ENCODE data around the gene ZSWIM3. TPM values are rescaled to one million over a fixed set of nuclear protein-coding genes. Genes with fewer than 3 reads are reported as not detected.

ZSWIM3 gene
- total and polyA plus RNA-seq, 12 donors = 2.9 to 19.5 (median 6.2) TPM

DNA sequence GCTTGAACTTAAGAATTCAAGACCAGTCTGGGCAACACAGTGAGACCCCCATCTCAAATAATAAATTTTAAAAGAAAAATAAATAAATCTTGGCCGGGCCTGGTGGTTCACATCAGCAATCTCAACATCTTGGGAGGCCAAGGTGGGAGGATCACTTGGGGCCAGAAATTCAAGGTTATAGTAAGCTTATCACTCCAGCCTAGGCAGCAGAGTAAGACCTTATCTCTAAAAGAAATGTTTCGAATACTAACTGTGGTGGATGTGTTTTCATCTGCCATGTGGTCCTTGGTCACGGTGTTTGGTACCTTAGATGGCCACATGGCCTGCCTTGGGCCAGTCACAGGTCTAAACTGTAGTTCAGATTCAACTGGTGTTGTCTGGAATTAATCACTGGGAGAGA is 39.2 kb upstream of the ZSWIM3 start:
- 55 to 74% (median 61%) methylated on average over 3 of the region's 3 CpGs for WGBS, 4 donors

GRCh38 chr20:45819466-45819865 is 37.9 kb upstream of the ZSWIM3 start:
- intact Hi-C loops (cut with DNase I) = no loop called here
- Histone ChIP-seq H3K36me3 (replicated peaks in 1 of 2) (no peaks in the 10 kb centered on the region), H3K4me1 (replicated peaks in 1 of 2) (peaks cover 3 to 18% of the 10 kb centered on the region in 2 donors), H3K27ac (no peak overlapping the region), H3K27me3 (no peaks in the 10 kb centered on the region), H3K9me3 (replicated peaks in 1 of 3) (no peaks in the 10 kb centered on the region), H3K4me3 (no peak overlapping the region)
- no peak for TF ChIP-seq POLR2A (IDR thresholded peaks at IDR 0.05)
- TF ChIP-seq, protein P1, sequence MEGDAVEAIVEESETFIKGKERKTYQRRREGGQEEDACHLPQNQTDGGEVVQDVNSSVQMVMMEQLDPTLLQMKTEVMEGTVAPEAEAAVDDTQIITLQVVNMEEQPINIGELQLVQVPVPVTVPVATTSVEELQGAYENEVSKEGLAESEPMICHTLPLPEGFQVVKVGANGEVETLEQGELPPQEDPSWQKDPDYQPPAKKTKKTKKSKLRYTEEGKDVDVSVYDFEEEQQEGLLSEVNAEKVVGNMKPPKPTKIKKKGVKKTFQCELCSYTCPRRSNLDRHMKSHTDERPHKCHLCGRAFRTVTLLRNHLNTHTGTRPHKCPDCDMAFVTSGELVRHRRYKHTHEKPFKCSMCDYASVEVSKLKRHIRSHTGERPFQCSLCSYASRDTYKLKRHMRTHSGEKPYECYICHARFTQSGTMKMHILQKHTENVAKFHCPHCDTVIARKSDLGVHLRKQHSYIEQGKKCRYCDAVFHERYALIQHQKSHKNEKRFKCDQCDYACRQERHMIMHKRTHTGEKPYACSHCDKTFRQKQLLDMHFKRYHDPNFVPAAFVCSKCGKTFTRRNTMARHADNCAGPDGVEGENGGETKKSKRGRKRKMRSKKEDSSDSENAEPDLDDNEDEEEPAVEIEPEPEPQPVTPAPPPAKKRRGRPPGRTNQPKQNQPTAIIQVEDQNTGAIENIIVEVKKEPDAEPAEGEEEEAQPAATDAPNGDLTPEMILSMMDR (IDR thresholded peaks at IDR 0.05) = no peak
- 93 to 100% (median 95%) methylated on average over 4 of the region's 4 CpGs for WGBS, 4 donors
- DNase-seq = no peak

More for the DNA sequence above, 39.2 kb upstream of the ZSWIM3 start:
- H3K27me3 ChIP-seq = no peaks in the 10 kb centered on the region
- no peak for TF ChIP-seq POLR2A (IDR thresholded peaks at IDR 0.05)
- TF ChIP-seq, protein P1 (IDR thresholded peaks at IDR 0.05) = no peak
- H3K4me1 ChIP-seq (replicated peaks in 1 of 2) = peaks cover 2 to 8% of the 10 kb centered on the region in 2 donors
- H3K9me3 ChIP-seq (replicated peaks in 1 of 3) = no peaks in the 10 kb centered on the region
- no peak for DNase-seq
- intact Hi-C loops (cut with DNase I) = no loop called here
- no peak overlapping the region for H3K4me3 ChIP-seq
- no peak overlapping the region for H3K27ac ChIP-seq
- no peaks in the 10 kb centered on the region for H3K36me3 ChIP-seq (replicated peaks in 1 of 2)

DNA sequence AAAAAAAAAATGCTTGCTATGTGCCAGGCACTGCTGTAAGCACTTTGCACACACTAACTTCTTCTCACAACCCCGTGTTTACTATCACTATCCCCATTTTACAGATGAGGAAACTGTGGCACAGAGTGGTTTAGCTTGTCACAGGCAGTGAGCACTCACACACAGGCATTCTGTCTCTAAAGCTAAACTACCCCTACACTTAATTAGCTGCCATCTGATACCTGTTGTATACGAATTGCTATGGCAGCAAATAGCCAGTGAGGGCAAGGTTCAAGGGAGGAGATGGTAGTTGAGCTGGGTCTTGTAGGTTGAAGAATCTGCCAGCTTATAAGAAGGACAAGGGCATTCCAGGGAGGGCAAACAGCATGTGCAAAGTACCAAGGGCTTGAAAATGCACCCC is 35.5 kb upstream of the ZSWIM3 start:
- Histone ChIP-seq H3K9me3 (replicated peaks in 1 of 3) (no peaks in the 10 kb centered on the region), H3K4me3 (no peak overlapping the region), H3K36me3 (replicated peaks in 1 of 2) (no peaks in the 10 kb centered on the region), H3K27ac (no peak overlapping the region), H3K4me1 (replicated peaks in 1 of 2) (peaks cover 8 to 29% of the 10 kb centered on the region in 2 donors), H3K27me3 (no peaks in the 10 kb centered on the region)
- no peak for DNase-seq
- TF ChIP-seq, protein P1 (IDR thresholded peaks at IDR 0.05) = no peak
- no peak for TF ChIP-seq POLR2A (IDR thresholded peaks at IDR 0.05)
- intact Hi-C loops (cut with DNase I) = loop anchor here in 1 of 2 donors (5.0 kb wide), 1 partner anchor 140 kb away; no protein-coding TSS in a partner anchor
- WGBS, 4 donors = 49 to 69% (median 66%) methylated on average over 2 of the region's 2 CpGs

DNA sequence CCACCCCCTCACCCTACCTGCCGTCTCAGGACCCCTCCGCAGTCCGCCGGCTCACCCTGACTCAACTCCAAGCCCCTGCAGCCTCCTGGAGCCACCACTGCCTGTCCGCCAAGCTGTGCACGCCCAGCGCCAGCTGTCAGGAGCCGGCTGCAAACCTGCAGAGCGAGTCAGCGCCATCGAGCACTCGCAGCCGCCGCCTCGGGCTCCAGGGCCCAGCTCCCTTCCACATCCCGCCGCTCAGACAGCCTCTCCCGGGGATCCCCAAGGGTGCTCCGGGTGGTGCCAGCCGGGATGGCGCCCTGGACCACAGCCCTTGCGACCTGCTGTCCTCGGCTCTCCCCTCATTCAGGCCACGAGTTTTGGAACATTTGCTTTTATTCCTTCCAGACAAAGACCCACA is 34.6 kb upstream of the ZSWIM3 start:
- Histone ChIP-seq H3K4me3 (no peak overlapping the region), H3K27ac (no peak overlapping the region), H3K4me1 (replicated peaks in 1 of 2) (peaks cover 9 to 29% of the 10 kb centered on the region in 2 donors), H3K27me3 (no peaks in the 10 kb centered on the region), H3K36me3 (replicated peaks in 1 of 2) (no peaks in the 10 kb centered on the region), H3K9me3 (replicated peaks in 1 of 3) (no peaks in the 10 kb centered on the region)
- intact Hi-C loops (cut with DNase I) = loop anchor here in 1 of 2 donors (5.0 kb wide), 1 partner anchor 139 kb away; no protein-coding TSS in a partner anchor
- DNase-seq = peak in 1 of 7 donors; percentile 27
- TF ChIP-seq POLR2A (IDR thresholded peaks at IDR 0.05) = no peak
- TF ChIP-seq, protein P1 (IDR thresholded peaks at IDR 0.05) = no peak
- 48 to 70% (median 50%) methylated on average over 6 to 24 of the region's 24 CpGs; no CpG with 5 or more reads in 1 of the 4 donors for WGBS, 4 donors
